Measurements from ENCODE around the gene KCNH5. TPM values are rescaled to one million over a fixed set of nuclear protein-coding genes. Genes with fewer than 3 reads are reported as not detected.
"Not testable (repeated sequence)": the region's sequence is repeated elsewhere in the genome, so short reads cannot be mapped to it uniquely, and the experiment has no call there.

KCNH5 gene
- total RNA-seq, 1 donor from 2014 or later = 2.8 TPM

DNA sequence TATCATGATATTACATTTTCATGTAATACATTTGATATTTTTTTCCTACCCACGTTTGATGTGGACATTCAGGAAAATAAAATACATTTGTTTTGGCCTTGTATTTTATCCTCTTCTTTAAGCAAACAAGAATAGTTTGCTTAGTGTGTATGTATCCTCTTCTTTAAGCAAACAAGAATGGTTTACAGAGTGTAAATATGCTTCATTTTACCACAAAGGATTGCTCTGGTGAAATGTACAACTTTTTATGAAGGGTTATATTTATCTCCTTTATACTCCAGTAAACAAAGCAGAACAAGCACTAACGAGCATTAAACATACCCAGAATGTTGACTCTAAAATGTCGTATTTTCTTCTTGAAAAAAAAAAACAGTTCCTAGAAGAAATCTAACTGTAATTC is 244.7 kb downstream of the KCNH5 start:
- Mint-ChIP-seq H3K4me1 (ENCODE audit: unreplicated experiment) (no peaks in the 10 kb centered on the region), H3K9me3 (no peaks in the 10 kb centered on the region), H3K4me3 (no peak overlapping the region), H3K27ac (no peak overlapping the region), H3K36me3 (no peaks in the 10 kb centered on the region), H3K27me3 (no peaks in the 10 kb centered on the region)
- TF ChIP-seq, protein P1, sequence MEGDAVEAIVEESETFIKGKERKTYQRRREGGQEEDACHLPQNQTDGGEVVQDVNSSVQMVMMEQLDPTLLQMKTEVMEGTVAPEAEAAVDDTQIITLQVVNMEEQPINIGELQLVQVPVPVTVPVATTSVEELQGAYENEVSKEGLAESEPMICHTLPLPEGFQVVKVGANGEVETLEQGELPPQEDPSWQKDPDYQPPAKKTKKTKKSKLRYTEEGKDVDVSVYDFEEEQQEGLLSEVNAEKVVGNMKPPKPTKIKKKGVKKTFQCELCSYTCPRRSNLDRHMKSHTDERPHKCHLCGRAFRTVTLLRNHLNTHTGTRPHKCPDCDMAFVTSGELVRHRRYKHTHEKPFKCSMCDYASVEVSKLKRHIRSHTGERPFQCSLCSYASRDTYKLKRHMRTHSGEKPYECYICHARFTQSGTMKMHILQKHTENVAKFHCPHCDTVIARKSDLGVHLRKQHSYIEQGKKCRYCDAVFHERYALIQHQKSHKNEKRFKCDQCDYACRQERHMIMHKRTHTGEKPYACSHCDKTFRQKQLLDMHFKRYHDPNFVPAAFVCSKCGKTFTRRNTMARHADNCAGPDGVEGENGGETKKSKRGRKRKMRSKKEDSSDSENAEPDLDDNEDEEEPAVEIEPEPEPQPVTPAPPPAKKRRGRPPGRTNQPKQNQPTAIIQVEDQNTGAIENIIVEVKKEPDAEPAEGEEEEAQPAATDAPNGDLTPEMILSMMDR (conservative IDR thresholded peaks at IDR 0.05) = no peak
- no peak for DNase-seq (ENCODE audit: extremely low spot score, unreplicated experiment)

DNA sequence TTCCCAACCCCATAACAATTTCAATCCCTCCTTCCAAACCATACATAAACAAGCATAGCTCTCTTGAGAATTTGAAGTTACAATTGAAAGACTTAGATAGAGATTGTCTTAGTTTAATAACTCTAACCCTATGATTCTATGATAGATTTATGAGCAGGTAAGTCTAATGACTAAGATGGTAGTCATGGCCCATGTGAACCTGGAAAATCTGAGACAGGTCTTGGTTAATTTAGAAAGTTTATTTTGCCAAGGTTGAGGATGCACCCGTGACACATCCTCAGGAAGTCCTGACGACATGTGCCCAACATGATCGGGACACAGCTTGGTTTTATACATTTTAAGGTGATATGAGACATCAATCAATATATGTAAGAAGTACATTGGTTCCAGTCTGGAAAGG is 248.8 kb downstream of the KCNH5 start:
- H3K27ac Mint-ChIP-seq = no peak overlapping the region
- no peak overlapping the region for H3K4me3 Mint-ChIP-seq
- no peaks in the 10 kb centered on the region for H3K27me3 Mint-ChIP-seq
- TF ChIP-seq, protein P1 (conservative IDR thresholded peaks at IDR 0.05) = no peak
- H3K4me1 Mint-ChIP-seq (ENCODE audit: unreplicated experiment) = no peaks in the 10 kb centered on the region
- no peaks in the 10 kb centered on the region for H3K36me3 Mint-ChIP-seq
- no peak for DNase-seq (ENCODE audit: extremely low spot score, unreplicated experiment)
- no peaks in the 10 kb centered on the region for H3K9me3 Mint-ChIP-seq

DNA sequence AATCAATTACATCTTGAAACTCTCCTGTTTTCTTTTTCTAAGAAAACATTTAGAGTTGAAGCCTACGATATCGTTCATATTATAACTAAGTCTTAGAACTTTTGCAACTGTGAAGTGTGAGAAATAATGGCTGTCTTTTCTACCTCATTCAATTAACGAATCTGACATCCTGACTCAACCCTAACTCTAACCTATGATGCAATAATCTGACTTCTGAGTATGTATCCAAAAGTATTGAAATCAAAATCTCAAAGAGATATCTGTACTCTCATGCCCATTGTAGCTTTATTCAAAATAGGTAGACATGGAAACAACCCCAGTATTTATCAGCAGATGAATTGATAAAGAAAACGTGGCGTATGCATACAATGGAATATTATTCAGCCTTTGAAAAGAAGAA is 252.7 kb downstream of the KCNH5 start:
- H3K9me3 Mint-ChIP-seq = no peaks in the 10 kb centered on the region
- H3K4me3 Mint-ChIP-seq = no peak overlapping the region
- H3K4me1 Mint-ChIP-seq (ENCODE audit: unreplicated experiment) = no peaks in the 10 kb centered on the region
- TF ChIP-seq, protein P1 (conservative IDR thresholded peaks at IDR 0.05) = no peak
- no peaks in the 10 kb centered on the region for H3K27me3 Mint-ChIP-seq
- H3K36me3 Mint-ChIP-seq = no peaks in the 10 kb centered on the region
- H3K27ac Mint-ChIP-seq = no peak overlapping the region
- no peak for DNase-seq (ENCODE audit: extremely low spot score, unreplicated experiment)

DNA sequence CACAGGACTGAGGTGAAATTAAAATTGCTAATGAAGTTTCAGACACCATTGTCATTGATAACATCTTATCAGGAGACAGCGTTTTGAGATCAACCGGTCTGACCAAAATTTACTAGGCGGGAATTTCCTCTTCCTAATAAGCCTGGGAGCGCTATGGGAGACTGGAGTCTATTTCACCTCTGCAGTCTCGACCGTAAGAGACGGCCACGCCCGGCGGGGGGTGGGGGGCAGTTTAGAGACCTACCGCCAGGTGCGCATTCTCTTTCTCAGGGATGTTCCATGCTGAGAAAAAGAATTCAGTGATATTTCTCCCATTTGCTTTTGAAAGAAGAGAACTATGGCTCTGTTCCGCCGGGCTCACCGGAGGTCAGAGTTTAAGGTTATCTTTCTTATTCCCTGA is 263.9 kb downstream of the KCNH5 start:
- not testable (repeated sequence) for DNase-seq (ENCODE audit: extremely low spot score, unreplicated experiment); H3K36me3 Mint-ChIP-seq; H3K4me3 Mint-ChIP-seq; H3K27me3 Mint-ChIP-seq; H3K27ac Mint-ChIP-seq; H3K4me1 Mint-ChIP-seq (ENCODE audit: unreplicated experiment)
- H3K9me3 Mint-ChIP-seq = peaks cover 10% of the 10 kb centered on the region

DNA sequence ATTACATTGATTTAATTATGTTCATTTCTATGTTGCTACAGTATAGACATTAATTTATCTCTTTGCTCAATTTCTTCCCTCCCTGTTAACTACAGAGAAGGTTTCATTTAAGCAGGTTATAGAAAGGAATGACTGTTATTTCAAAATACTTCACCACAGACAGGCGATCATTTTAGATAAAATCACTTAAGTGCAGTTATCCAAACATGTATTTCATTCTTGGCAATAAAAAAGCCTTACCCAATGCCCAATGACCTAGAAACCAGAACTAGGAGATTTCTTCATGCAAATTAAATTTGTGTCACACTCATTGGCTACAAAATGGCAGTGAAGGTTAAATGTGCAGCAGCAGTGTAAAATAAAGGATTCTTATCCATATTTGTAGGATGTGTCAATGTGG is 266.4 kb downstream of the KCNH5 start:
- Mint-ChIP-seq H3K9me3 (peaks cover 10% of the 10 kb centered on the region), H3K36me3 (no peaks in the 10 kb centered on the region), H3K27me3 (no peaks in the 10 kb centered on the region), H3K4me3 (no peak overlapping the region), H3K4me1 (ENCODE audit: unreplicated experiment) (no peaks in the 10 kb centered on the region), H3K27ac (no peak overlapping the region)
- DNase-seq (ENCODE audit: extremely low spot score, unreplicated experiment) = no peak
- TF ChIP-seq, protein P1 (conservative IDR thresholded peaks at IDR 0.05) = no peak

DNA sequence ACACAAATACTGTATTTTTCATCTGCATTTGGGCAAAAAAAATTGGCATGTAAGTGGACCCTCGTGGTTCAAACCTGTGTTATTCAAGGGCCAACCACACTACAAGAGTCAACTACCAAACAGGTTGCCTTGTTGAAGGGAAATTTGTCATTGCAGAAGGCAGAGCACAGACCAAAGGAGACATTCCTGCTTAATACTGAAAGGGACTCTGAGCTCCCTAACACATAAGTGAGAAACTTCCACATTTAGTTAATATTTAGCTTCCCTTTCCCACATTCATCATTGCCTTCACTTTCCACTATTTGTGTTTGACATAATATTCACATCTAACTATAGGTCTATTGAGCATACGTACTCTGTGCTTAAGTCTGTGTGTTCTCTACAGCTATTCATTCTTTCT is 266.9 kb downstream of the KCNH5 start:
- no peak for DNase-seq (ENCODE audit: extremely low spot score, unreplicated experiment)
- H3K36me3 Mint-ChIP-seq = no peaks in the 10 kb centered on the region
- H3K27ac Mint-ChIP-seq = no peak overlapping the region
- H3K4me3 Mint-ChIP-seq = no peak overlapping the region
- no peaks in the 10 kb centered on the region for H3K4me1 Mint-ChIP-seq (ENCODE audit: unreplicated experiment)
- H3K9me3 Mint-ChIP-seq = peaks cover 10% of the 10 kb centered on the region
- TF ChIP-seq, protein P1 (conservative IDR thresholded peaks at IDR 0.05) = no peak
- H3K27me3 Mint-ChIP-seq = no peaks in the 10 kb centered on the region

Data from type B pancreatic cell (in vitro differentiated cells).